Kidney tubule cell (primary cell): ENCODE data around the gene JMJD1C.
"Not testable (repeated sequence)": the region's sequence is repeated elsewhere in the genome, so short reads cannot be mapped to it uniquely, and the experiment has no call there.

Experiments
- DNase-seq: peaks from one replicate; pipeline ENCODE4 v3.0.0-alpha.2; 2018; ENCODE audit warnings: low spot score

Gene JMJD1C

DNA sequence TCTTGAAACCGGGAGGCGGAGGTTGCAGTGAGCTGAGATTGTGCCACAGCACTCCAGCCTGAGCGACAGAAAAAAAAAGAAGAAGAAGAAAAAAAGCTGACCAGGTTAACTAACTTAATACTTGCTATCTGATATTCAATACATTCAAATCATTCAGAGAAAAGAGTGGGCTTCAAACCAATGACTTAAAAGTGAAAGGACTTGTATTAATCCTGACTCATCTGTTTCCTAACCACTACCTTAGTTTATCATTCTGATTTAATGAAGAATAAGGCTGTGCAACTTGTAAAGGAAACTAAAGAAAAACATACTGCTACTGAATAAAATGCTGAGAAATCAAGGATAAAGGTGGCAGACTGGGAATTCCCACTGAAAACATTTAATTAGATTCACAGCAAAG is 204.3 kb downstream of the JMJD1C start:
- DNase-seq = peak; percentile 29

DNA sequence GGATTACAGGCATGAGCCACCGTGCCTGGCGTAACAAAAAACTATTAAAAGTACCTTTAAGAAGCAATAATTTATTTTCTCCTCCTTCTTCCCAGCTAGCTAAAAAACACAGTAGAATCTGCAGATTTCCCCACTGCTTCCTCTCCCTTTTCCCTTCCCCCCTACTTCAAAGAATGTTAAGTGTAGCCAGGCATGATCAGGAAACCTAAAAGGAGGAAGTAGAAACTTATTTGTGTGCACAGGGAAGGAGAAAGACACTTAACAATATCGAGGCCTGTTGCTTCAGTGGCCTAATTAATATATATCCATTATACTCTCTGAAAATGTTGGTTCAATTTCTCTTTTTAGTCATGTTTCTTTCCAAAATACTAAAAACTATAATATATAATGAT is 204.9 kb downstream of the JMJD1C start:
- peak; percentile 52 for DNase-seq

DNA sequence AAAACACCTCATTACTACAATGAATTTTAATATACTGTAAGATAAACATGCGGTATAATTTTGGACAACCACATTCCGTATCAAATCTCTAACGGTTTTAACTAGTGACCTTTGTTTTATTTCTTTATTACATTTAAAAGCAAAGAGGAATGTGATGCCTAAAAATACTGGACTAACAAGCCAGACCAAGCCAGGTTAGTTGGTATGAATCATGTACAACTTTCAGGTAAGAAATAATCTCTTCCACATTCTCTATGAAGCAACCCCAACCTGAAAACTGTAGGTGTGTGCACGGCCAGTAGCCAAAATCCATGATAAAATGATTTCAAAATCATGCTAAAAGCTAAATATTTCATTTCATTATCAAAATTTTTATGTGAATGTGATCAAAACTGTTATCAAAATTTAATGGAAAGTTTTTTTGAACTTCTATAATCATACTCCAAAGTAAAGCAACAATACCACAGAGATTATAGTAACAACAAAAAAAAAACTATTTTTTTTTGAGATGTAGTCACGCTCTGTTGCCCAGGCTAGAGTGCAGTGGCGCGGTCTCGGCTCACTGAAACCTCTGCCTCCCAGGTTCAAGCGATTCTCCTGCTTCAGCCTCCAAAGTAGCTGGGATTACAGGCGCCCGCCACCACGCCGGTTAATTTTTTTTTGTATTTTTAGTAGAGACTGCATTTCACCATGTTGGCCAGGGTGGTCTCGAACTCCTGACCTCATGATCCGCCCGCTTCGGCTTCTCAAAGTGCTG is 205.5 kb downstream of the JMJD1C start:
- no peak for DNase-seq

DNA sequence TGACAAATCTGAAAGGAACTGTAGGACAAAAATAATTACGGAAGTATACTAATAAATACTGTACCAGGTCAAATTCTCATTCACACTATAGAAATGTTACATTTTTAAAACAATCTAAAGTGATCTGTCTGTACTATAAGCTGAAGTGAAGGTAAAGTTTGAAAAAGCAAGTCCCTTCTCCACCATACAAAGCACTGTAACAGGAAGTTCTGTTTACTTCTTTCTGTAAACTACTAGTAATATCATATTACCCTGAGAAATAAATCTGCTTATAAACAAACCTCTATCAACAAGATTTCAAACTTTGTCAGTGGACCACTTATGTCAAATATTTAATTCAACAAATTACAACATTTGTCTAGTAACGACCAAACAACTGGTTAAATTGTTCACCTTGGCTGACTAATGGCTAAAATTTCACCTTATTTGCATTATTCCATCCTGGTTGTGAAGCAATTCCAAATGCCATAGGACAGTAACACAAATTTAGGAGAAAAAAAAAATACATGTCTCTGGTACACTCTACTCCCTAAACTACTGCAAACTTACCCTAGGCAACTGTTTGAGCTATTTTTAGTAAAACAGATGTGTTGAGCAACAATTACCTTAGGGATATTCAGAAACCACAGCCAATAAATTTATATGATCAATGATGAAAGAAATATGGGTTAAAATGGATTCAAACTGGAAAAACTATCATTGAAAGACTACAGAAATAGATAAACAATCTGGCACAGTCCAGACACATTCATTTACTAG is 206.7 kb downstream of the JMJD1C start:
- no peak for DNase-seq

DNA sequence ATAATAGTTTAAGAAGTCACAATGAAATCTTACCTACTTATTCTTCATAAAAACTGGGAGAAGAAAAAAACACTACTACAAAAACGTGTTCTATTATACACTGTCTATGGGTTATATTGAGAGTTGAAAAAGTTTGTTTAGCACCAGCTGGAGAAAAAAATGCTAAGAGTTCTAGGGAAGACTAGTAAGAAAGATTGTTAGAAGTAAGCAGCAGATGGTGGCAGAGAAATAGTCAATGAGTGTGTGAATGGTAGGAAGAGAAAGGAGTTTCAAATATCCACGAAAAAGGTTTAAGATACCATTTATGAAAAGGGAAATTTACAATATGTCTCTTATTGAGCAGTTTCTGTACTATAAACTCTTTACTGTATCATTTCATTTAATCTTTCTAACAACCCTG is 208.0 kb downstream of the JMJD1C start:
- no peak for DNase-seq

DNA sequence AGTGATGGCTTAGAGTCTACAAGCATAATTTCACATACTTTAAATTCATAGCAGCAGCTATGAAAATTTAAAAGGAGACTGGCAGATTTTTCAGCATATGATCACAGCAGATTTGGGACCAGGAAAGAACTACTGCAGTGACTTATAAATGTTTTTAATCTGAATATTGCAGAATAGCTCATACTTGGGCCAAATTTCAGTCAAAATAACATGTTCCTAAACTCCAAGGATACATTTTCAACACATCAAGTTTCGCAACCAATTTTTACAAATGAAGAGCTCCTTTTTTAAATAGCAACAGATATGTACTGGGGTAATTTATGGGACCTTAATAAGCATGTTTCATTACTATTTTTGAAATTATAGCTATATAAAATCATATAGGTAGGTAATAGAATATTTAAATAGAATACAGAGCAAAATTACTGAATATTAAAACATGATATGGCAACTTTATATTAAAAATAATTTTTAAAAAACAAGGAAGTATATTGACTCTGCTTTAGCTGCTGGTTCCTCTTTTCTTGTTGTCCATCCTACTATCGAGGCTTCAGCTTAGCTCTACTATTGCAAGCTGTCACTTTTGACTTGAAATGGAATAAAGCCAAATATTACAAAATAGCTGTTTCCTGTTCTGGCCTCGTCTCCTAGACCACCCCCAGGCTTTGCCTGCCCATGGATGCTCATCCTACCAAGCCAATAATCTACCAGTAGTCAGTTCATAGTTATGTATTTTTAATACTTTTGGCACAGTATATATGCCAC is 209.6 kb downstream of the JMJD1C start:
- DNase-seq = no peak

DNA sequence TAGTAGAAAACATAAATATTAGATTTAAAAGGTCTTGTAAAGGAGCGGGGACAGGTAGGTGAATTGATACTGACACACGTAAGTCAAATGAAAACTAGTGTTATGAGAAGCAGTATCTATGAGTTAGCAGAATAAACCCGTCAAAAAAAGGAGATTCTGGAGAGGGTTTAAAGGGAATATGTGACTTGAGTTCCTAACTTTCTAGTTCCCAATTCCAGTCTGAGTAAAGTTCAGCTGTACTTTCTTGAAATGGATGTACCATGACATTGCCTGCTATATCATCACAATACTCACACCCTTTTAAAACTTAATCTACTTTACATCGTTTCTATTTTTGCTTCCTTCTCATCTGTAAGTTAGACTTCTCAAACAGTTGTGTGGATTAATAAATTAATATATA is 210.5 kb downstream of the JMJD1C start:
- DNase-seq = no peak

DNA sequence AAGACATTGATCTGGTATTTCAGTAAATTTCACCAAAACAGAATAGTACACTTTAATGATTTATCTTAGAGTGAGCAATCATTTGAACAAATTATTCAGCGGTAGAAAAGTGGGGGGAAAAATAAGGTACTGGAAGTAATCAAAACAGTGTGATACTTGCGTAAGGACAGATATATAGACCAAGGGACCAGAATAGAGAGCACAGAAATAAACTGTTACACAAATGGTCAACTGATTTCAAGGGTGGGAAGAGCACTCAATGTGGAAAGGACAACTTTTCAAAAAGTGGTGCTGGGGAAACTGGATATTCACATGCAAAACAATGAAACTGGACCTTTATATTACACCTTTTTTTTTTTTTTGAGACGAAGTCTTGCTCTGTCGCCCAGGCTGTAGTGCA is 212.7 kb downstream of the JMJD1C start:
- no peak for DNase-seq

DNA sequence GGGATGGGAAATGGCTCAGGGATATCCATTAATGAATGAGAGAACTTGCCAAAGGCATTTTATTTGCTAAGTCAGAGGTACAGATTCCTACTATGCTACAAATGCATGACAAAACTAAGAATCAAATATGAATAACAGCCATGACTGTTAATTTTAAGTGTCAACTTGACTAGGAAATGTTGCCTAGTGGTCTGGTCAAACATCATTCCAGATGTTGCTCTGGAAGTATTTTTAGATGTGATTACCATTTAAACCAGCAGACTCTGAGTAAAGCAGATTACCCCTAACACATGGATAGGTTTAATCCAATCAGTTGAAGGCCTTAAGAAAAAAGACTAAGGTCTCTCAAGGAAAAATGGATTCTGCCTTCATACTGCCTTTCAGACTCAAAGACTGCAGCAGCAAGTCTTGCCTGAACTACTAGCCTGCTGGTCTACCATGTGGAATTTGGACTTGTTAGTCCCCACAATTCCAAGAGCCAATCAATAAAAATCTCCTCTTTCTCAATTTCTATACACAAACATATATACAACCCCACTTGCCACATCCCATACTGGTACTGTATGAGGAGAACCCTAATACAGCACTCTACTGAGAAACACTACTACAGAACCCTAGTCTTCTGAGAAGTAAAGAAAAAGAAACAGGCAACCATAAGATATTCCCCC is 213.5 kb downstream of the JMJD1C start:
- DNase-seq = no peak

DNA sequence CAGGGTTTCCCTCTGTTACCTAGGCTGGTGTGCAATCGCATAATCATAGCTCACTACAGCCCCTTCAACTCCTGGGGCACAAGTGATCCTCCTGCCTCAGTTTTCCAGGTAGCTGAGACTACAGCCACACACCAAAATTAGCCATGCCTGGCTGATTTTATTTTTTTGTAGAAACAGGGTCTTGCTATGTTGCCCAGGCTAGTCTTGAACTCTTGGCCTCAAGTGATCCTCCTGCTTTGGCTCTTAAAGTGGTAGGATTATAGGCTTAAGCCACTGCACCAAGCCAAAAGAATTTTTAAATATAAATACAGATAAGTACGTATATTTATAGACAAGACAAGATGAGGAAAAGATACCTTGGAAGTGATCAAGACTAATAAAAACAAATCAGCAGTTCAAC is 215.7 kb downstream of the JMJD1C start:
- DNase-seq = no peak

DNA sequence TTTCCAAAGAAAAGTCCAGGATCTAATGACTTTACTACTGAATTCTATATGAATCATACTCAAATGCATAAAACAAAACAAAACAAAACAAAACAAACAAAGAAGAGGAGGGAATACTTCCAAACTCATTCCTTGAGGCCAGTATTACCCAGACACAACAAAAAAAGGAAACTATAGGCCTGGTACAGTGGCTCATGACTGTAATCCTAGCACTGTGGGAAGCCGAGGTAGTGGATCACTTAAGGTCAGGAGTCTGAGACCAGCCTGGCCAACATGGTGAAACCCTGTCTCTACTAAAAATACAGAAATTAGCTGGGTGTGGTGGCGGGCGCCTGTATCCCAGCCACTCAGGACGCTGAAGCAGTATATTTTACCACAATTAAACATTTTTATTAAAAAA is 218.0 kb downstream of the JMJD1C start:
- no peak for DNase-seq

DNA sequence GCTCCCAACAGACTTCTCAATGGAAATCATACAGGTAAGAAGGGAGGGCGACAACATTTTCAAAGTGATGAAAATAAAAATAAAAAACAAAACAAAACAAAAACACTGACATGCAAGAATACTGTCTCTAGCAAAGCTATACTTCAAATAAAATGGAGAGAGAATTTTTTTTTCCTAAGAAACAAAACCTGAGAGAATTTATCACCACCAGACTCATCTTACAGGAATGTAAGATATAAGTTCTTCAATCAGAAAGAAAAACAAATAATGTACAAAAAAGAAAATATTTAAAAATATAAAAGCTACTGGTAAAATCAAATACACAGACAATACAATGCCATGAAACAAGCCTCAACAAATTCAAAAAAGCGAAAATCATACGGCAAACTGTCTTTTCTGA is 219.4 kb downstream of the JMJD1C start:
- no peak for DNase-seq

DNA sequence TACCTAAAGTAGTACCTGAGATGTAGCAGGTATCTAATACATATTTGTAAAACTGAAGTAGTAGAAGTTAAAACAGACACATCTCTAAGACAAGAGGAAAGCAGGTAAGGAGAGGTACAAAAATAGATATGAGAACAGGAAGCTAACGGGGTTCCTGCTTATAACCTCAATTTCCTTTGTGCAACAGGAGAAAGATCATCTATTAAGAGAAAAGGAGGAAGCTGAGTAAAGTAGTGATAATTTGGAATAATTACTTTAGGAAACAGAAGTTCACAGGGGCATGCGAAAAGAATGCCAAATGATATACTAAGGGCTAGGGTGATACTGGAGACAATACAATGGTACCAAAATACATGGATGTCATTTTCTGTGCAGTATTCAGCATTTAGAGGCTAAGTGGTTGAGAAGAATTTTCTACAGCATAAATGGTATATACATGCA is 223.9 kb downstream of the JMJD1C start:
- no peak for DNase-seq

DNA sequence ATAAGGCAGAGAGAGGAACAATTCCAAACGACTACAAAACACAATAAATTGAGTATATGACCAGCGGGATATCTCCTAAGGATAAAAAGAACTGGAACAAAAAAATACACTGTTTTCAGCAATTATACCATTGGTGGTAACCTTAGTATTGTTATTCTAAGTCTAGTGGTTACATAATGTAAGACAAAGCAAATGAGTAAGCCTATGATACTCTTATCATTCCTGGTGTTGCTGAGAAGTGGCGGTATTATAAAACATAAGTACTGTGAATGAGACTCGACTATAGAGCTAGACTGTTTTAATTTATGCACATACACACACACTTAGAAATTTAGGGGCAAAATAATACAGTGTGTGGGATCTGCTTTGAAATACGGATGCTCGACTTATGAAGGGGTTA is 225.0 kb downstream of the JMJD1C start:
- DNase-seq = no peak

DNA sequence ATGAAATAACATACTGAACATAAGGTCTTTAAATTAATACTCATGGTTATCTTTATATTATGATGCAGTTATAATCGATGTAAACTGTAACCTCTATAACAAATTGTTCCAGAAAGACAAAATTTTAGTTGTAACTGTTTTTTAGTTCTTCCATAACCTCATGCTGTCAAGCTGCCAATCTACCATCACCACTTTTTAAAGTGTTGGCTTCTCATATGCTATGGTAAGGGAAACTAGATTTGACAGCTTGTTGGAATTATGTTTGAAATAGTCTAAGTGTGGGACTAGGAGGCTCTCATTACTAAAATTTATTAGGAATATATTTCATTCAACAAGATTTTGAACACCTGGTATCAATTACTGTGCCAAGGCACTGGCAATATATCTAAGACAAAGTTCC is 227.3 kb downstream of the JMJD1C start:
- no peak for DNase-seq

DNA sequence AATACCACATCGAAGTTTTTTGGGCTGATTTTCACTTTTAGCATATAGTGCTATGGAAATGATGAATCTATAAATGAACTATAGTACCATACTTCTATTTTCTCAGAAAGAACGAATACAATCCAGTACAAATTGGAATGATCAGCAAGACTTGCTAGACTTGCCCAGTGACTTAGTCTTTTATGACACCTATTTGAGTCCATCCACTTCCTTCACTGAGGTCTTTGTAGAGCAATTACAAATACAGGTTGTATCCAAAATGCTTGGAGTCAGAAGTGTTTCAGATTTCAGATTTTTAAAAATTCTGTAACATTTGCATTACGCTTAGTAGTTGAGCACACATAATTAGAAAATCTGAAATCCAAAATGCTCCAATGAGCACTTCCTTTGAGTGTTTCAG is 228.4 kb downstream of the JMJD1C start:
- peak; percentile 19 for DNase-seq

DNA sequence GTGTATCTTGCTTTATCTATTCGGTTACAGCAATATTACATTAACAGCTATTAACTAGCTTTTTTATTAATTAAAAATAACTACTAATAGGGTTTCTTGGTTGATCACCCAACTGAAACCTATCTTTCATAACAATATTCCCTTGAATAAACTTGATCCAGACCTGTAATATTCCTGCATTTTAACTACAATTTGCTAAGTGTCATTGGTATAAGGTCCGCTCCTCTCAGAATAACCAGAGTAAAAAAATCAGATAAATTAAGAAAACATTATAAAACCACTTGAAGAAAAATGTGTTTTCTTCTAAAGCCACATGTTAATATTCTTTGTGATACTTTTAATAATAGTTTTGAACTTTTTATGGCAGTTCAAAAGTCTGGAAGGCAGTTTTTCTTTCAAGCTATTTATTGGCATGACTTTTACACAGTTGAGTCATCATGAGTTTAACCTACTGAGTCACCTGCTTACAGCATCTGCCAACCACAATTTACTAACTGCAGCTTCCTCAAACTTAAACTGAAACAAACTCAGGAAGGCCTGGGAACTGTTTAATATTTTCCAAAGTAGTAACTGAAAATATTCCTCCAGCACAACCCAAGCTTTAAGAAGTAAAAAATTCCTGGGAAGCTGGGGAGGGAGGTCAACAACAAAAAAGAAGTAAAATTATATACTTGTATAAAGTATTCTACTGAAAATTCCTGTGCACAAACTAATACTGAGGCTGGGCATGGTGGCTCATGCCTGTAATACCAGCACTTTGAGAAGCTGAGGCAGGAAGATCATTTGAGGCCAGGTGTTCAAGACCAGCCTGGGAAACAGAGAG is 229.5 kb downstream of the JMJD1C start:
- peak; percentile 94 for DNase-seq

DNA sequence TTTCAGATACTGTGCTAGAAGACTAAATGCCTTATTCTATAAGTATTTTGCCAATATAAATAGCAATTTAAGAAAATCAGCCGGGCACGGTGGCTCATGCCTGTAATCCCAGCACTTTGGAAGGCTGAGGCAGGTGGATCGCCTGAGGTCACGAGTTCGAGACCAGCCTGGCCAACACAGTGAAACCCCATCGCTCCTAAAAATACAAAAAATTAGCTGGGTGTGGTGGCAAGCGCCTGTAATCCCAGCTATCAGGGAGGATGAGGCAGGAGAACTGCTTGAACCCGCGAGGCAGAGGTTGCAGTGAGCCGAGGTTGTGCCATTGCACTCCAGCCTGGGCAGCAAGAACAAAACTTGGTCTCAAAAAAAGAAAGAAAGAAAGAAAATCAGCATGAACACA is 230.6 kb downstream of the JMJD1C start:
- DNase-seq = not testable (repeated sequence)

DNA sequence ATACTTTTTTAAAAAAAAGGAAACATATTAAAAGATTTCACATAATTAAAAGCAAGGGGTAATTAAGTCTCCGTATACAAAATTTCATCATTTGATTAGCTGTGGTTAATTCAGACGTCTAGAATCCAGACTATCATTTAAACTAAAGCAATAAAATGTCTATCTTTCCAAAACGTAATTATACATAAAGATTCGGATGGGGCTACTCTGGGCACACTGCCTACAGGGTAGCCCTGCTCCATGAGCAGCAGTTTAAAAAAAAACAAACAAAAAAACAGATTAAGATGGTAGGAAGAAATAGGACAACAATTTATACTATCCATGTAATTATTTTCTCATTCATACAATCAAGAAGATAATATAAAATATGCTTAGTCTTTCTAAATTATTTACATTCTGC is 236.6 kb downstream of the JMJD1C start:
- DNase-seq = no peak

DNA sequence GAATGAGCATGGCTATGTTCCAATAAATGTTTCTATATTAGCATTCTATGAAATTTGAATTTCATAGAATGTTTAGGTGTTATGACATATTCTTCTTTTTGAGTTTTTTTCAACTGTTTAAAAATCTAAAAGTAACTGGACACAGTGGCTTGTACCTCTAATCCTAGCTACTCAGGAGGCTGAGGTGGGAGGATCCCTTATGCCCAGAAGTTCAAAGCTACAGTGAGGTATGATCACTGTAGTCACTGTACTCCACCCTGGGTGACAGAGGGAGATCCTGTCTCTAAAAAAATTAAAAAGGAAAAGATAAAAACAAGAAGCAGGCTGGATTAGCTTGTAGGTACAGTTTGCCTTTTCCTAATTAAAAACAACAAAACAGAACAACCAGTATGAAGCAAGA is 237.5 kb downstream of the JMJD1C start:
- DNase-seq = no peak

DNA sequence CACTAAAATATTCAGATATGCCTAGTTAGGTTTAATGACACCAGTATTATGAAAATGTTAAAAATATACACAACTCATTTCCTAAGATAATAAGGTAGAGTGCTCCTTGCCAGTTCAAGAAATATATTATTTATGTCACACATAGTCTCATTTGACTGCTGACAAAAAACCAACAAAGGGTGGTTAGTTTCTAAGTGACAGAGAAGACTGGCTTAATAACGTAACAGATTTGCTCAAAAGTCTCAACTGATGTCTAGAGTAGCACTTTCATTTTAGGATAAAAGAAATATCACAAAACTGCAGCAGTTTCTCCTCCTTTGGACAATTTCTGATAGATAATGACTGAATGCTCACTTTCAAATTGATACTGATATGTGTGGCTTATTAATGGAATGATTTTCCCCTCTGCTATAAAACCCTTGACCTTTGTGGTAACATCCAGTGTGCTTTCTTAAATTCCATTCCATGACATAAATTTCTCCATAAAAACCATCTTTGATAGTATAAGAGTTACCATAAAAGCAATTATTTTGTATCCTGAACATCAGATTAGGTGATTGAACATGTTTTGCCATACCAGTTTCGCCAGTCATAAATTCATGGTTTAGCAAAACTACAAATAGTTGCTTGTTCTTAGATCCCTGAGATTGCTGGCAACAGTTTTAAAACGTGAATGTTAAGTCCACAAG is 238.4 kb downstream of the JMJD1C start:
- no peak for DNase-seq
